Stimulated activated effector memory CD8-positive, alpha-beta T cell treated with anti-CD3 and anti-CD28 coated beads, Interleukin-12 subunit alpha, Interleukin-12 subunit beta, amount 100 ng/mL, for 72 hours (primary cell): ENCODE results near the gene WWOX.
A peak's percentile ranks its signal among the peaks of the same experiment; 100 is the strongest.

Experiments used
- ATAC-seq: fragments of 150-1000 bp; cut with Tn5 transposase; 2 replicates; pipeline ENCODE4 v1.10.0; 2021
- DNase-seq, 2 donors: peaks; one replicate each; pipeline ENCODE4 v3.0.0; 2021 to 2022; ENCODE audit warnings: low spot score in 2 of 2
- H3K27ac Mint-ChIP-seq: one replicate; pipeline ENCODE4 v1.8.0; 2022; ENCODE audit warnings: mild to moderate bottlenecking, mixed read lengths
- H3K36me3 Mint-ChIP-seq: one replicate; pipeline ENCODE4 v1.8.0; 2022; ENCODE audit warnings: mild to moderate bottlenecking, mixed read lengths
- H3K4me1 Mint-ChIP-seq: one replicate; pipeline ENCODE4 v1.8.0; 2022; ENCODE audit warnings: mixed read lengths
- H3K4me3 Mint-ChIP-seq: one replicate; pipeline ENCODE4 v1.8.0; 2022; ENCODE audit warnings: mild to moderate bottlenecking, mixed read lengths
- H3K9me3 Mint-ChIP-seq: one replicate; pipeline ENCODE4 v1.8.0; 2022; ENCODE audit warnings: mixed read lengths

WWOX gene

DNA sequence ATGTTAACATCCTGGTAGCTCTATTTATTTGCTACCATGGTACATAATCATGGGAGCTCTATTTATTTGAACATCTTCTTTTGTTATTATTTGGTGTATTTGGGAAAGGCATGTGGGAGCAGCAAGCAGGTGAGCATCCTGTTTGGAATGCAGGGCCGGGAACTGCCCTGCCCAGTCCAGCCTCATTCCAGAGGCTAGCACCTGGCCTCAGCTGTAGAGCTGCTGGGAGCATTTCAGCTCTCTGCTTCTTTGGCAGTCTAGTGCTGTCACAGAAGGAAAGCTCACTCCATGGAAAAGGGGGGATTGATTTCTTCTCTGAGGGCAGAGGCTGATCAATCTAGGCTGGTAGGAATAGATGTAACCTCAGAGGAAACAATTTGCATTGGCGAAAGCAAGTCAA lies 112.5 kb downstream of the WWOX start:
- DNase-seq (no peak), ATAC-seq (no peak)
- H3K4me1 Mint-ChIP-seq, result peaks cover 5% of the 10 kb centered on the region
- H3K9me3 Mint-ChIP-seq, result no peaks in the 10 kb centered on the region
- H3K36me3 Mint-ChIP-seq, result no peaks in the 10 kb centered on the region
- H3K27ac Mint-ChIP-seq, result no peak overlapping the region
- no peak overlapping the region for H3K4me3 Mint-ChIP-seq

DNA sequence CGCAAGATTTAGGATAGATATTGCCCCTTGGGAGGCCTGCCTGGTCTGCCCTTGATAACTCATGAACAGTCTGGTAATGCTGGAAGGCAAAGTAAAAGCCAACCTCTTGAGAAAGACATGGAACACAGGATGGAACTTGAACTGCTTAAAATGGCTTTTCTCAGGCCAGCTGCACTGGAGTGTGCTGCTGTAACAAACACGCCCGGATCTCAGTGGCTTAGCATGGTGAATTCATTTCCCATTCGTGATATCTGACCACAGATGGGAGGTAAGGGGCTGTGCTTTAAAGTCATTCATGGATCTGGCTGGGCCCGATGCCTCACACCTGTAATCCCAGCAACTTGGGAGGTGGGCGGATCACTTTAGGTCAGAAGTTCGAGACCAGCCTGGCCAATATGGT lies 113.2 kb downstream of the WWOX start:
- peaks cover 5% of the 10 kb centered on the region for H3K4me1 Mint-ChIP-seq
- no peaks in the 10 kb centered on the region for H3K36me3 Mint-ChIP-seq
- H3K27ac Mint-ChIP-seq, result no peak overlapping the region
- H3K4me3 Mint-ChIP-seq, result no peak overlapping the region
- no peaks in the 10 kb centered on the region for H3K9me3 Mint-ChIP-seq
- no peak for ATAC-seq
- no peak for DNase-seq

DNA sequence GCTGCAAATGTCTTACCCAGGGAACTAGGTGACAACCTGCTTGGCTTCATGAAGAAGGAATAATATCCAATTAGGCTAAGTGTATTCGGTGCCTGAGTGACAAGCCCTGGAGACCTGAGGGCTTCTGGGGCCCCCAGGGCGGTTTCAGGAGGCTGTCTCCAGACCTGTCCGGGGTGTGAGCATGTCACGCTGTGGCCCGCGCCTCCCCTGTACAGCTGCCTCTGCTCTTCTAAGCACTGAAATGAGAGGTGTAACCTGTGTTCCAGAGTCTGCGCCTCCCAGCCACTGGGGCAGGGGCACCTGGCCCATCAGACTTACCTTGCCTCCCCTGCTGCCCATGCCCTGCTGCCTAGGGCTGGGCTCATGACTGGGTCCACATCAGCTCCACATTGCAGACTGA lies 114.3 kb downstream of the WWOX start:
- peaks cover 5% of the 10 kb centered on the region for H3K4me1 Mint-ChIP-seq
- no peak overlapping the region for H3K4me3 Mint-ChIP-seq
- no peaks in the 10 kb centered on the region for H3K9me3 Mint-ChIP-seq
- DNase-seq, result no peak
- ATAC-seq, result no peak
- no peak overlapping the region for H3K27ac Mint-ChIP-seq
- H3K36me3 Mint-ChIP-seq, result no peaks in the 10 kb centered on the region

DNA sequence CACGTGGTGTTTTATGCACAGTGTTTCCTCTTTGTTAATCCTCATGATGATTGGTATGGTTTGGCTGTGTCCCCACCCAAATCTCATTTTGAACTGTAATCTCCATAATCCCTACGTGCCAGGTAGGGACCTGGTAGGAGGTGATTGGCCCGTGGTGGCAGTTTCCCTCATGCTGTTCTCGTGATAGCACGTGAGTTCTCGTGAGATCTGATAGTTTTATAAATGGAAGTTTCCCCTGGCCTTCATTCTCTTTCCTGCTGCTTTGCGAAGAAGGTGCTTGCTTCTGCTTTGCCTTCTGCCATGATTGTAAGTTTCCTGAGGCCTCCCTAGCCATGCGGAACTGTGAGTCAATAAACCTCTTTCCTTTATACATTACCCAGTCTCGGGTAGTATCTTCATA lies 115.8 kb downstream of the WWOX start:
- Mint-ChIP-seq H3K36me3 (no peaks in the 10 kb centered on the region), H3K9me3 (no peaks in the 10 kb centered on the region), H3K4me3 (no peak overlapping the region), H3K27ac (no peak overlapping the region), H3K4me1 (peaks cover 5% of the 10 kb centered on the region)
- ATAC-seq, result no peak
- no peak for DNase-seq

DNA sequence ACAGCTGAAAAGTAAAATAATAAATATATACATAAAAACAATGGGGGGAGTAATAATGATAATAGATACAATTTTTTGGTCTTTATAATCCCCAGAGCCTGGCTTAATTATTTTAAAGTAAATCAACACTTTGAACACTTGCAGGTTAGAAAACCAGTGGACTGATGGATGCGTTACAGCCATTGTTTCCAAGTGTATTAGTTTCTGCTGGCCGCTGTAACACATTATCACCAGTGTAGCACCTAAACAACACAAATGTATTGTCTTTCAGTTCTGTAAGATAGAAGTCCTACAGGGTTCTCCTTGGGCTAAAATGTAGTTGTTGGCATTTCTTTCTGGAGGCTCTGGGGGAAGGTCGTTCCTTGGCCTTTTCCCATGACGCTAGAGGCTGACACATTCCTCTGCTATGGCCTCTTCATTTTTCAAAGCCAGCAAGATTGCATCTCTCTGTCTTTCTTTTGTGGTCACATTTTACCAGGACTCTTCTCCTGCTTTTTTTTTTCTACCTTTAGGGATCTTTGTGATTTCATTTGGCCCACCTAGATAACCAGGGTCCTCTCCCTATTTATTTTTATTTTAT lies 116.8 kb downstream of the WWOX start:
- Mint-ChIP-seq H3K4me3 (no peak overlapping the region), H3K4me1 (peaks cover 5% of the 10 kb centered on the region), H3K36me3 (no peaks in the 10 kb centered on the region), H3K9me3 (no peaks in the 10 kb centered on the region), H3K27ac (no peak overlapping the region)
- no peak for ATAC-seq
- DNase-seq, result no peak

DNA sequence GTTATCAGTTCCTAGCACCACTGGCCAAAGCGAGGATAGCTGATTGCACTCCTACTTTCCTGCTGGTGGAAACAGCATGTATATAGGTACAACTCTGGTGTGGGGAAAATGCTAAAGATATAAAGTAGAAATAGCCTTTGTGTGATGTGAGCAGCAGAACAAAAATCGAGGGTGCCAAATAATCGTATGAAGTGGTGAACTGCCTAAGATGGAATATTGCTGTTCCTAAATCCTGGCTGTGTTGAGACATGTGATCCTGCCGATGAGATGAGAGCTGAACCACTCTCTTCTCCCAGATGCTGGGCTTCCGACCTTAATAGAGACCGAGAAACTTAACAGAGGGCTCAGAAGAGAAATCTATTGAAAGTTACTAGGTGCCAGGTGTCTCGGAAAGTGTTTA lies 117.8 kb downstream of the WWOX start:
- H3K27ac Mint-ChIP-seq, result no peak overlapping the region
- no peak overlapping the region for H3K4me3 Mint-ChIP-seq
- DNase-seq (no peak), ATAC-seq (no peak)
- H3K9me3 Mint-ChIP-seq, result no peaks in the 10 kb centered on the region
- H3K36me3 Mint-ChIP-seq, result no peaks in the 10 kb centered on the region
- H3K4me1 Mint-ChIP-seq, result peaks cover 5% of the 10 kb centered on the region

DNA sequence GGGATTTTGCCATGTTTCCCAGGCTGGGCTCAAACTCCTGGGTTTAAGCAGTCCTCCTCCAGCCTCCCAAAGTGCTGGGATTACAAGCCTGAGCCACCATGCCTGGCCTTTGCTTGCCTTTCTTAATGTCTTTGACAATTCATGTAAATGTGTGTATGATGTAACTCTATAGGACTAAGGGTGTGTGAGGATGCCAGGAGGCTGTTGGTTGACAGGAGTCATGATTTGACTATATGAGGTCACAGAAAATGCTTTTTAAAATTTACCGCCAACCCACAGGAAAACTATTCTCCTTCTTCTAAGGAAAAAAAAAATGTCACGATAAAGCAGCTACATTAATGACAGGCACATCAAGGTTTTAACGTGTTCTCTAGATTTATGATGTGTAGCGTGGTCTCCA lies 118.8 kb downstream of the WWOX start:
- no peak for ATAC-seq
- Mint-ChIP-seq H3K36me3 (no peaks in the 10 kb centered on the region), H3K9me3 (no peaks in the 10 kb centered on the region), H3K4me1 (peaks cover 5% of the 10 kb centered on the region), H3K27ac (no peak overlapping the region), H3K4me3 (no peak overlapping the region)
- no peak for DNase-seq

DNA sequence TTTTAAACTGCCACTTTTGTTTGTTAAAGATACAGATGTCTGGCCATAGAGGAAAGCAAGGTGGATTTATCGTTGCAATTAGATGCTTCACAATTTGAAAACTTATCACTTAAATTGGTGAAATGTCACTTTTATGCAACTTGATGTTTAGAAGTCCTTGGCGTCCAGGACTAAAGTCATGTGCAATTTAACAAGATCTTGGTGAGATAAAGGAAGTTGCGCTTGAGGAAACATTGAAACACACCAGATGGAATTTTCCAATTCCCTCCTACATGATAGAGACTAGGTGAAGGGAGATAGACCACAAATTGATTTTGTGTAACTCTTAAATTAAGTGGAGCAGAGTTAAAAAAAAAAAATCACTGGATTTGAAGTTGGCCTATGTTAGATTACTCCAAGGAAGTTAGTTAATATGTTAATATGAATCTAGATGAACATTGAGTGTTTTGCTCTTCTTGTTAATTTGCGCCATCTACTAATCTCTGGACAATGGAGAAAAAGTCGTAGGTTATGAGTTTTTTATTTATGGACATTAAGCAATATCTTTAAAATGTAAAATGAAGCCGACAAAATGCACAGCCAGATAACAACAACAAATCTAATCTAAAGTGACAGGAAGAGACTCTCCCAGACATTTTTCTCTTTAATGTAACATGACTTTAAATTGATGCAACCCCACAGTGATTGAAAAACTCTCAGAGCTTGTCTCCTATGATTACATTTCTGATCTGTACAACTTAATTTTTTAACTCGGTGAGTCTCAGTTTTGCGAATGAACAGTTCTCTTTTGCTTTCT lies 119.6 kb downstream of the WWOX start:
- Mint-ChIP-seq H3K36me3 (no peaks in the 10 kb centered on the region), H3K4me1 (peaks cover 5% of the 10 kb centered on the region), H3K4me3 (no peak overlapping the region), H3K9me3 (no peaks in the 10 kb centered on the region), H3K27ac (peak overlapping the region; percentile 4)
- DNase-seq, result no peak
- ATAC-seq, result no peak

DNA sequence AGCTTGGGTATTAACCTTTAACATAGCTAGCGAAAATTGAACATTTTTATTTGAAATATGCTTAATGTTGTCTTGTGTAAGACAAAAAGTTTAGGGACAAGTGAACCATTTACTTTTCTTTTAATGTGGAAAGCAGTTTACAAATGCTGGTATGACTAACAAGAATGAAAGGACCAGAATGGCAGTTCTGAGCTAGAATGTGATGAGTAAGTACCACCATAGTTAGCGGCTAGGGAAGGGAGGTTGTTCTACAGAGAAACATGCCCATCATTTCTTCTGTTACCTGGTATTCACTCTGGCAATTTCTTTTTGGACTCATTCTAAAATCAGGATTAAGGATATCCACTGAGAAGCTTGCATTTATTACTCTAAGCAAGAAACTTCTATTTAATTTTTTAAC lies 121.1 kb downstream of the WWOX start:
- ATAC-seq (no peak), DNase-seq (no peak)
- H3K9me3 Mint-ChIP-seq, result no peaks in the 10 kb centered on the region
- H3K4me3 Mint-ChIP-seq, result no peak overlapping the region
- no peak overlapping the region for H3K27ac Mint-ChIP-seq
- no peaks in the 10 kb centered on the region for H3K4me1 Mint-ChIP-seq
- no peaks in the 10 kb centered on the region for H3K36me3 Mint-ChIP-seq

DNA sequence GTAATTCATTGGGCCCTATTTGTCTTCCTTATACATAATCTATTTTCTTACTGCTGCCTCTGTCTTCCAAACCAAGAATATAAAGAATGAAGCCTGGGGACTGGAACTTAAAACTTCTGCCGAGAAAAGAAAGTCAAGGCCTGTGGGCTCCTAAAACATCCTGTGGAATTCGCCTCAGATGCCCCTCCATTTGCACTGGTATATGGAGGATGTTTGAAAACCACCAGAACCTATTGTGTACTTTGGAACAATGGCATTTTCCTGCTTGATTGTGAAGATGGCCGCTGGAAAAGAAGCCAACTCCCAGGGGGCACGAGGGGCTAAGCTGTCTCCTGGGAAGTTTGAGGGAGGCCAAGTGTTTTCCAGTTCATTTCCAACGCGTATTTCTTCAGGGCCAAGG lies 122.4 kb downstream of the WWOX start:
- Mint-ChIP-seq H3K4me1 (no peaks in the 10 kb centered on the region), H3K4me3 (no peak overlapping the region)

DNA sequence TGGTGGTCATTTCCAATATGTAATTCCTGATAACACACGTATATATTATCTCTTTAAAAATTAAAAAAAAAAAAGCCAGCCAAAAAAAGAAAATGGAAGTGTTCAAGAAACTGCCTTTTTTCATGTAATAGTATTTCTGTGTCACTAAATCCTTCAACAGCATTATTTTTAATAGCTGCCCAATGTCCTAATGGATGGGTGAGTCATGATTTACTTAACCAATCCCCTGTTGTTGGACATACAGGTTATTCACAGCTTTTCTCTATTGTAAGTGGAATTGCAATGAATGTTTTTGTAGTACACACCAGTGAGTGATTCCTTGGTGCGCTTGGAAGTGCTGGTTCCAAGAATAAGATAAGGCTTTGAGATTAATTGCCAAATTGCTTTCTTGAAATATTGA lies 124.9 kb downstream of the WWOX start:
- no peak for ATAC-seq
- Mint-ChIP-seq H3K9me3 (no peaks in the 10 kb centered on the region), H3K36me3 (no peaks in the 10 kb centered on the region), H3K4me3 (no peak overlapping the region), H3K27ac (no peak overlapping the region), H3K4me1 (no peaks in the 10 kb centered on the region)
- no peak for DNase-seq

More for the DNA sequence above, 122.4 kb downstream of the WWOX start:
- no peak for ATAC-seq
- no peaks in the 10 kb centered on the region for H3K36me3 Mint-ChIP-seq
- no peak for DNase-seq
- H3K9me3 Mint-ChIP-seq, result no peaks in the 10 kb centered on the region
- no peak overlapping the region for H3K27ac Mint-ChIP-seq

DNA sequence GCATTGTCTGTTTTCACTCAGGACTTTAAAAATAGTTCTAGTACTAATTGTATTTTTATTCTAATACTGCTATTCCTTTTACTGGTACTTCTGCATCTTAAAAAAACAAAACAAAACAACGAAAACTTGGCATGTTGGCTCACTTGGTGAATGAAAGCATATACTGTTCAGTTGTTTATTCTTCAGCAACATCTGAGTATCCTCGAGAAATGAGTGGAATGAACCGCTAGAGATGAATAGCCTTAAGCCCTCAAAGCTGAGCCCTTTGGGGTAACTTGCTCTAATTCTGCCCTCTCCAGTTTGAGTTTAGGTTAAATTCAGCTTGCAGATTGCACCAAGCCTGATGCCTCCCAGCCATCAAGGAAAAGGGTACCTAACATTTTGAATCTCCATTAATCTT lies 126.5 kb downstream of the WWOX start:
- Mint-ChIP-seq H3K36me3 (no peaks in the 10 kb centered on the region), H3K27ac (no peak overlapping the region), H3K9me3 (no peaks in the 10 kb centered on the region), H3K4me1 (no peaks in the 10 kb centered on the region), H3K4me3 (no peak overlapping the region)
- no peak for ATAC-seq
- no peak for DNase-seq

DNA sequence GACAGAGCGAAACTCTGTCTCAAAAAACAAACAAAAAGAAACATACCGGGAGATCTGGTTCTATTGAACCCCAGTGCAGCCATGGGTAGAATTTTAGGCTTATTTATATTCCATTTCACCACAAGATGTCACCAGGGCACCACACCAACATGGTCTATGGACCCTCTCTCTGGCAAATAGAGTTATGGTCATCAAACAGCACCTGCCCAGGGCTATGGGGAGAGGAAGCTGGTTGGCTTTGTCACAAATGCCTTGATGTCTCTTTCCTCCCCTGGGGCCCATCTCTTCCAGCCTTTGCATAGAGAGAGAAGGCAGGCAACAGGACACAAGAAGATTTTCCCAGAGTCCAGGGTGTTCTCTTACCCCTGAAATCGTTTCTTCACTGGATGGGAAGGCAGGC lies 128.4 kb downstream of the WWOX start:
- Mint-ChIP-seq H3K27ac (no peak overlapping the region), H3K4me1 (no peaks in the 10 kb centered on the region), H3K4me3 (no peak overlapping the region), H3K36me3 (no peaks in the 10 kb centered on the region), H3K9me3 (no peaks in the 10 kb centered on the region)
- no peak for DNase-seq
- no peak for ATAC-seq

DNA sequence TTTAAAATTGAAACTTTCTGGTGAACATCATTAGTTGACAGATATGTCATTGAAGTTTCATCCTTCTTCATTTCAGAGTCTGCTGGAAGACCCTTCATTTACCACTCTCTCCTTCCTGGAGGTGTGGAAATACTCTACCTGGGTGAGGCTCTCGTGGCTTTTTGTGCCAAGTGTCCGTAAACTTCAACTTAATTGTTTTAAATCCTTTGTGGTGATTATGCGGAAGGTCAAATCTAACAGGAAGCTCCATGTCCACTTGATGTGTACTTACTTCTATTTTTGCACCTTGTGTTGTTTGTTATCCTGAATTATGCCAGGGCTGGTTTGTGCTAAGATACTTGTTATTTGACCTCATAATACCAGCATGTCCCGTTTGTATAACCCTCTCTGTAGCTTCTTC lies 129.2 kb downstream of the WWOX start:
- no peaks in the 10 kb centered on the region for H3K4me1 Mint-ChIP-seq
- no peaks in the 10 kb centered on the region for H3K36me3 Mint-ChIP-seq
- no peak overlapping the region for H3K4me3 Mint-ChIP-seq
- no peak for ATAC-seq
- no peak overlapping the region for H3K27ac Mint-ChIP-seq
- no peak for DNase-seq
- no peaks in the 10 kb centered on the region for H3K9me3 Mint-ChIP-seq

DNA sequence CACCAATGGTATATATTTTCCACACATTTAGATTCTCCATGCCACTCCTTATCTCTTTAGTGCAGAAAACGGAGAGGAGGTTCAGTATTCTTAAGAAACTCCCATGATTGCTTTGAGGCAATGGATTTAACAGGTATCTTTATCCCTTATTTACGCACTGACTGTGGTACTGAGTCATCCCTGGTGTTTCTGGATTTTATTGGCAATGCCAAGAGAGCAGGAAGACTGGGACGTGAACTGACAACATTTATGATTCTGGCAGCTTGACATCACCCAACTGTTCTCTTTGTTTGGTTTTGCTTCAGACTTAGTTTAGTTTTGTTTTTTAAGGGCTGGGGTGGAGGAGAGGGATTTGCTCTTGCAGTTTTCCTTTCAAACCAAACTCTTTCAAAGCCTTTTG lies 131.4 kb downstream of the WWOX start:
- ATAC-seq, result no peak
- no peak overlapping the region for H3K4me3 Mint-ChIP-seq
- H3K9me3 Mint-ChIP-seq, result no peaks in the 10 kb centered on the region
- DNase-seq, result no peak
- no peak overlapping the region for H3K27ac Mint-ChIP-seq
- no peaks in the 10 kb centered on the region for H3K4me1 Mint-ChIP-seq
- no peaks in the 10 kb centered on the region for H3K36me3 Mint-ChIP-seq

DNA sequence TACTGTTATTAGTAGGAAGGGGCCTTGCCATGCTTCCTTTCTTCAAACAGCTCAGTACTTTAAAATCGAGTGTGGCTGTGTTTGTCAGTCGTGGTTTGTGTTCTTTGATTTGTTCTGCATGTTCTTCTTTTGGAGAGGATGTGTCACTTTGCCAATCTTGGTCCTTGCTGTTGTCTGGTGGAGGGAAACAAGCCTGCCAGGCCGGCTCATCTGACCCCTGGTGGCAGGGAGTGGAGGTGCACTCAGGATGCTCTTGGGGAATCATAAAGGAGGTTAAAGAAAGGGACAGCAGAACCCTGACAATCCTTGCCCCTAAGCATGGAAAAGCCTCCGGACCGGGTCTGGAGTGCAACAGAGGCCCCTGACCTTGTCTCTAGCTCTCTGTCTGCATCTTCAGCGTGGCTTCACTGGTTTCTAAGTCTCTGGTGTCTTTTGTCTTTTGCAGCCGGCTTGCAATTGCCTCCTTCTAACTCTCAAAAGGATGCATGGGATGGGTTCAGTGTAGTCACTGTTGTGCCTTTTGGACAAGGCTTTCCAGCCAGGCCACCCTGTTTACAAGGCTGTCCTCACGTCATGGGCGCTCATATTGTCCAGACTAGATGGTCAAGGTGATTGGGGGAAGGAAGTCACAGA lies 135.8 kb downstream of the WWOX start:
- no peaks in the 10 kb centered on the region for H3K4me1 Mint-ChIP-seq
- no peaks in the 10 kb centered on the region for H3K9me3 Mint-ChIP-seq
- peak; percentile 81 for ATAC-seq
- no peaks in the 10 kb centered on the region for H3K36me3 Mint-ChIP-seq
- DNase-seq, result peak; percentile 67 to 84
- H3K4me3 Mint-ChIP-seq, result no peak overlapping the region
- H3K27ac Mint-ChIP-seq, result no peak overlapping the region
